PC-3 (cell line): ENCODE results near the gene RRP9. TPM values are rescaled to one million over a fixed set of nuclear protein-coding genes. Genes with fewer than 3 reads are reported as not detected.

ENCODE experiments used
- ATAC-seq: fragments of 200-7000 bp; cut with Tn5 transposase; 2 replicates; pipeline ENCODE4 v1.9.1; 2020; ENCODE audit warnings: mild to moderate bottlenecking, moderate library complexity
- BruUV-seq: library from RNA; stranded (reverse); fragments of 400-500 nt; replicated peaks from 2 replicates; lab custom pipeline; 2021; lab: Mats Ljungman, UMichigan
- CTCF ChIA-PET: fragments of 300-600 bp; sonication (Branson Sonifier 250); formaldehyde crosslinking; loops from one replicate; lab custom pipeline; 2022; ENCODE audit warnings: antibody characterized with exemption; lab: Charles Lee
- POLR2A ChIA-PET: fragments of 300-600 bp; sonication (Branson Sonifier 250); formaldehyde crosslinking; loops from one replicate; lab custom pipeline; 2022; ENCODE audit warnings: antibody characterized with exemption; ENCODE audit not compliant: unreplicated experiment; lab: Charles Lee
- DNase-seq: peaks from one replicate; pipeline ENCODE4 v3.0.0-alpha.2; 2015
- H2AFZ ChIP-seq: fragments of 300-600 bp; sonication (generic); 2 replicates; pipeline ENCODE4 v1.6.0; 2016; ENCODE audit warnings: antibody characterized with exemption, low read length
- H3F3A ChIP-seq: fragments of 300-600 bp; sonication (generic); one replicate; pipeline ENCODE4 v1.6.0; 2017; ENCODE audit warnings: antibody characterized with exemption, low read length, control low read depth, mild to moderate bottlenecking; ENCODE audit not compliant: unreplicated experiment
- H3K27ac ChIP-seq: fragments of 300-600 bp; sonication (generic); 2 replicates; pipeline ENCODE4 v1.5.1; 2016; ENCODE audit warnings: mild to moderate bottlenecking, low read length
- H3K27me3 ChIP-seq: fragments of 300-600 bp; sonication (generic); 2 replicates; pipeline ENCODE4 v1.6.1; 2016; ENCODE audit warnings: low read length, mixed read lengths
- H3K36me3 ChIP-seq: fragments of 300-600 bp; sonication (generic); 2 replicates; pipeline ENCODE4 v1.6.1; 2016; ENCODE audit warnings: low read depth, mixed run types, low read length, mixed read lengths
- H3K4me1 ChIP-seq: fragments of 300-600 bp; sonication (generic); 2 replicates; pipeline ENCODE4 v1.5.1; 2016; ENCODE audit warnings: low read length; ENCODE audit not compliant: insufficient read depth
- H3K4me2 ChIP-seq: fragments of 300-600 bp; sonication (generic); 2 replicates; pipeline ENCODE4 v1.6.0; 2016; ENCODE audit warnings: low read length
- H3K4me3 ChIP-seq: fragments of 300-600 bp; sonication (generic); 2 replicates; pipeline ENCODE4 v1.5.1; 2016; ENCODE audit warnings: mild to moderate bottlenecking, low read length, mixed read lengths
- H3K79me2 ChIP-seq: fragments of 300-600 bp; sonication (generic); 2 replicates; pipeline ENCODE4 v1.6.1; 2017; ENCODE audit warnings: low read length, mixed read lengths
- H3K9ac ChIP-seq: fragments of 300-600 bp; sonication (generic); 2 replicates; pipeline ENCODE4 v1.6.0; 2016; ENCODE audit warnings: mild to moderate bottlenecking, low read length
- H3K9me2 ChIP-seq: fragments of 300-600 bp; sonication (generic); replicated peaks from 2 replicates; pipeline ENCODE4 v1.6.1; 2016; ENCODE audit warnings: mixed run types, low read length, mixed read lengths
- H3K9me3 ChIP-seq: fragments of 300-600 bp; sonication (generic); 2 replicates; pipeline ENCODE4 v1.6.1; 2016; ENCODE audit warnings: low read length, mixed read lengths
- H4K20me1 ChIP-seq: fragments of 300-600 bp; sonication (generic); 2 replicates; pipeline ENCODE4 v1.6.1; 2016; ENCODE audit warnings: low read length, mixed read lengths
- EZH2 ChIP-seq: fragments of 300-600 bp; sonication (generic); IDR thresholded peaks from one replicate; pipeline ENCODE4 v1.6.1; 2017; ENCODE audit warnings: antibody characterized with exemption, mild to moderate bottlenecking, low read length; ENCODE audit not compliant: unreplicated experiment
- EZH2phosphoT487 ChIP-seq: fragments of 300-600 bp; sonication (generic); IDR thresholded peaks from 2 replicates; pipeline ENCODE4 v1.6.1; 2018; ENCODE audit warnings: mild to moderate bottlenecking, antibody characterized with exemption, low read length, borderline replicate concordance
- intact Hi-C: fragments of 100-400 bp; cut with micrococcal nuclease; formaldehyde crosslinking; loops from 2 replicates; pipeline ENCODE4 v1.9.0; 2023
- total RNA-seq: library from RNA; depleted of rRNA; stranded (reverse); fragments of >200 nt; gene quantifications from 2 replicates; pipeline ENCODE4 v1.2.3, GENCODE V29; 2014
- TF ChIP-seq, protein P1 (sequence below): fragments of 300-600 bp; sonication (generic); conservative IDR thresholded peaks from 2 replicates; pipeline ENCODE4 v1.5.1; 2017; ENCODE audit warnings: antibody characterized with exemption, low read depth, mild to moderate bottlenecking, low read length

The RRP9 gene
- total RNA-seq, 1 experiment from 2014 or later: 95.0 TPM

- no peak overlapping the region for H3K4me2 ChIP-seq
- POLR2A ChIA-PET: no interaction called here
- H3K4me3 ChIP-seq: no peak overlapping the region
- H3K27me3 ChIP-seq: no peaks in the 10 kb centered on the region
- H3K27ac ChIP-seq: no peak overlapping the region
- H2AFZ ChIP-seq: no peak overlapping the region
- no peaks in the 10 kb centered on the region for H3K4me1 ChIP-seq
- no peak overlapping the region for H3K9ac ChIP-seq
- H3K9me2 ChIP-seq: no peaks in the 10 kb centered on the region
- intact Hi-C loops: no loop called here
- no peak for ATAC-seq
- BruUV-seq: no TSS peak
- no peaks in the 10 kb centered on the region for H4K20me1 ChIP-seq
- TF ChIP-seq, protein P1, sequence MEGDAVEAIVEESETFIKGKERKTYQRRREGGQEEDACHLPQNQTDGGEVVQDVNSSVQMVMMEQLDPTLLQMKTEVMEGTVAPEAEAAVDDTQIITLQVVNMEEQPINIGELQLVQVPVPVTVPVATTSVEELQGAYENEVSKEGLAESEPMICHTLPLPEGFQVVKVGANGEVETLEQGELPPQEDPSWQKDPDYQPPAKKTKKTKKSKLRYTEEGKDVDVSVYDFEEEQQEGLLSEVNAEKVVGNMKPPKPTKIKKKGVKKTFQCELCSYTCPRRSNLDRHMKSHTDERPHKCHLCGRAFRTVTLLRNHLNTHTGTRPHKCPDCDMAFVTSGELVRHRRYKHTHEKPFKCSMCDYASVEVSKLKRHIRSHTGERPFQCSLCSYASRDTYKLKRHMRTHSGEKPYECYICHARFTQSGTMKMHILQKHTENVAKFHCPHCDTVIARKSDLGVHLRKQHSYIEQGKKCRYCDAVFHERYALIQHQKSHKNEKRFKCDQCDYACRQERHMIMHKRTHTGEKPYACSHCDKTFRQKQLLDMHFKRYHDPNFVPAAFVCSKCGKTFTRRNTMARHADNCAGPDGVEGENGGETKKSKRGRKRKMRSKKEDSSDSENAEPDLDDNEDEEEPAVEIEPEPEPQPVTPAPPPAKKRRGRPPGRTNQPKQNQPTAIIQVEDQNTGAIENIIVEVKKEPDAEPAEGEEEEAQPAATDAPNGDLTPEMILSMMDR: no peak
- TF ChIP-seq EZH2phosphoT487 (no peak), EZH2 (no peak)
- H3K79me2 ChIP-seq: no peaks in the 10 kb centered on the region
- no peak for DNase-seq
- CTCF ChIA-PET: no interaction called here
- no peaks in the 10 kb centered on the region for H3K9me3 ChIP-seq
- no peaks in the 10 kb centered on the region for H3F3A ChIP-seq
- H3K36me3 ChIP-seq: peaks cover 4% of the 10 kb centered on the region; the same call in 1 of the 2 replicates
These were observed 14.4 kb downstream of the RRP9 start for GRCh38 chr3:51927061-51927977.

DNA sequence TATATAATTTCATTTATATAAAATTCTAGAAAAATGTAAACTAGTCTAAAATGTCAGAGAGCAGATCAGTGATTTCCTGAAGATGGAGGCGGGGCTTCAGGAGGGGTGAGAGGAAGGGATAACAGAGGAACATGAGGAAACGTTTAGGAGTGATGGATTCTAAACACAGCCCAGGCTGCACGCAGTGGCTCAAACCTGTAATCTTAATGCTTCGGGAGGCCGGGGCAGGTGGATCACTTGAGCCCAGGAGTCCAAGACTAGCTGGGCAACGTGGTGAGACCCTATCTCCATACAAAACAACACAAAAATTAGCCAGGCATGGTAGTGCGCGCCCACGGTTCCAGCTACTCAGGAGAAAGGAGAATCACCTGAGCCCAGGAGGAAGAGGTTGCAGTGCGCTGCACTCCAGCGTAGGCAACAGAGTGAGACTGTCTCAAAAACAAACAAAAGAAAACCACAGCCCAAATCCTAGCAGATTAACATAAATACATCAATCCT lies 20.6 kb downstream of the RRP9 start:
- DNase-seq (no peak), ATAC-seq (no peak)
- POLR2A ChIA-PET: no interaction called here
- CTCF ChIA-PET: no interaction called here
- intact Hi-C loops: no loop called here
- Histone ChIP-seq H3K4me2 (no peak overlapping the region), H3K36me3 (no peaks in the 10 kb centered on the region), H3K4me3 (no peak overlapping the region), H3K4me1 (no peaks in the 10 kb centered on the region), H2AFZ (no peak overlapping the region), H3K9ac (no peak overlapping the region), H3K9me2 (no peaks in the 10 kb centered on the region), H3K27me3 (no peaks in the 10 kb centered on the region), H3F3A (no peaks in the 10 kb centered on the region), H3K9me3 (no peaks in the 10 kb centered on the region), H3K27ac (no peak overlapping the region), H3K79me2 (no peaks in the 10 kb centered on the region), H4K20me1 (no peaks in the 10 kb centered on the region)
- BruUV-seq: no TSS peak
- TF ChIP-seq, protein P1: no peak
- TF ChIP-seq EZH2: no peak
- no peak for TF ChIP-seq EZH2phosphoT487

DNA sequence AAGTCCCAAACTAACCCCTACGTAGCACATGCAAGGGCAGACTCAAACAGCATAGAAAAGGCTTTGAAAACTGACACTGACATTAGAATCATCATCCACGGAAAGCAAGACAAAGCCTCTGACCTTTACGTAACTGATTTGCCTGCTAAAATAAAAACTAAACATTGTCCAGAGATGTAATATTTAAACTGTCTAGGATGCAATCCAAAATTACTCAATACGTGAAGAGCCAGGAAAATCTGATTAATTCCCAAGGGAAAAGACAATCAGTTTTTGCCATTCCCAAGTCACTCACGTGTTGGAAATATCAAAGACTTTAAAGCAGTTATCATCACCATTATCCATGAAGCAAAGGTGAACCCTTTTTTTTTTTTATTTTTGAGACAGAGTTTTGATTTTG lies 25.3 kb downstream of the RRP9 start:
- no peaks in the 10 kb centered on the region for H3K27me3 ChIP-seq
- H3K9me2 ChIP-seq: no peaks in the 10 kb centered on the region
- no peaks in the 10 kb centered on the region for H4K20me1 ChIP-seq
- no peak overlapping the region for H3K4me2 ChIP-seq
- H3K4me1 ChIP-seq: no peaks in the 10 kb centered on the region
- POLR2A ChIA-PET: no interaction called here
- no peak overlapping the region for H3K27ac ChIP-seq
- H3K4me3 ChIP-seq: no peak overlapping the region
- no peak overlapping the region for H2AFZ ChIP-seq
- no peak overlapping the region for H3K9ac ChIP-seq
- H3K79me2 ChIP-seq: no peaks in the 10 kb centered on the region
- no peaks in the 10 kb centered on the region for H3K36me3 ChIP-seq
- peaks cover 3% of the 10 kb centered on the region for H3F3A ChIP-seq
- CTCF ChIA-PET: no interaction called here
- no peak for ATAC-seq
- intact Hi-C loops: no loop called here
- H3K9me3 ChIP-seq: no peaks in the 10 kb centered on the region
- no TSS peak for BruUV-seq
- no peak for TF ChIP-seq EZH2phosphoT487
- TF ChIP-seq, protein P1: no peak
- no peak for TF ChIP-seq EZH2
- DNase-seq: no peak
